HepG2 (cell line): ENCODE data around the gene EXOC3L2.

ENCODE experiments used
- CEBPB ChIP-seq: IDR thresholded peaks from 2 replicates; pipeline ENCODE4 v1.6.1; 2011; ENCODE audit warnings: low read depth, low read length, improper control_type of control experiment, borderline replicate concordance
- POLR2A ChIP-seq, 2 experiments: IDR thresholded peaks; 2 replicates each; pipeline ENCODE4 v1.6.1; 2011; ENCODE audit warnings: low read depth in 2 of 2, low read length in 2 of 2, mild to moderate bottlenecking in 1 of 2, moderate library complexity in 1 of 2; ENCODE audit not compliant: insufficient read depth in 1 of 2
- TF ChIP-seq, protein P1 (sequence below): sonication (generic); formaldehyde crosslinking; IDR thresholded peaks from 2 replicates; pipeline ENCODE4 v1.5.0; 2020; ENCODE audit warnings: mild to moderate bottlenecking, missing genetic modification reagents, moderate library complexity
- TF ChIP-seq, protein P2 (sequence below): sonication (generic); formaldehyde crosslinking; IDR thresholded peaks from 2 replicates; pipeline ENCODE4 v1.4.0; 2020; ENCODE audit warnings: mild to moderate bottlenecking, missing genetic modification reagents

DNA sequence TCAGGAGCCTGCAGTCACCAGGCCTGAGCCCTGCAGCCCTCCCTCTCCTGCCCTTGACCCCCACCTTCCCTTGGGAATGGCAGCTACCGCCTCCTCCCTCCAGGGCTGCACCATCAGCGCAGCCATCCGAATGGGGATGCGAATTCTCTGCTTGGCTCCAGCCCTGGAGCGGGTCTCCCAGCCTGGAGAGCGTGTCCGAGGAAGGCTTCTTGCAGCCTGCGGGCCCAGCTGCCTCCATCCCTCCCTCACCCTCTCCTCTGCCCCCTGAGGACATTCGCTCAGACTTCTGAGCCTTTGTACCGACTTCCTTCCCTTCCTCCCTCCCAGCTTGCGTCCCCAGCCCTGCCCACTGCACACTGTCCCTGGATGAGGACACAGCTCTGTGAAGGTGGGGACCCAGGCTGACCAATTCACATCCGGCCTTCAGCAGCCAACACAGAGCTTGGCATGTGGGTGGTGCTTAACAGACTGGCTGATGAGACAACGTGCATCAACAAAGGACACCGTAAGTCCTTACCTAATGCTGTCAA lies 78.4 kb downstream of the EXOC3L2 start:
- TF ChIP-seq CEBPB (no peak), POLR2A (IDR thresholded peaks at IDR 0.05; ENCODE audit: insufficient read depth in 1 of 2, low read depth in 2 of 2, low read length in 2 of 2) (no peak)
- TF ChIP-seq, protein P1, sequence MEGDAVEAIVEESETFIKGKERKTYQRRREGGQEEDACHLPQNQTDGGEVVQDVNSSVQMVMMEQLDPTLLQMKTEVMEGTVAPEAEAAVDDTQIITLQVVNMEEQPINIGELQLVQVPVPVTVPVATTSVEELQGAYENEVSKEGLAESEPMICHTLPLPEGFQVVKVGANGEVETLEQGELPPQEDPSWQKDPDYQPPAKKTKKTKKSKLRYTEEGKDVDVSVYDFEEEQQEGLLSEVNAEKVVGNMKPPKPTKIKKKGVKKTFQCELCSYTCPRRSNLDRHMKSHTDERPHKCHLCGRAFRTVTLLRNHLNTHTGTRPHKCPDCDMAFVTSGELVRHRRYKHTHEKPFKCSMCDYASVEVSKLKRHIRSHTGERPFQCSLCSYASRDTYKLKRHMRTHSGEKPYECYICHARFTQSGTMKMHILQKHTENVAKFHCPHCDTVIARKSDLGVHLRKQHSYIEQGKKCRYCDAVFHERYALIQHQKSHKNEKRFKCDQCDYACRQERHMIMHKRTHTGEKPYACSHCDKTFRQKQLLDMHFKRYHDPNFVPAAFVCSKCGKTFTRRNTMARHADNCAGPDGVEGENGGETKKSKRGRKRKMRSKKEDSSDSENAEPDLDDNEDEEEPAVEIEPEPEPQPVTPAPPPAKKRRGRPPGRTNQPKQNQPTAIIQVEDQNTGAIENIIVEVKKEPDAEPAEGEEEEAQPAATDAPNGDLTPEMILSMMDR (CRISPR knock-in tag) = 0 out of 2 replicates have a peak, but pooled peaks have one; percentile 6
- TF ChIP-seq, protein P2, sequence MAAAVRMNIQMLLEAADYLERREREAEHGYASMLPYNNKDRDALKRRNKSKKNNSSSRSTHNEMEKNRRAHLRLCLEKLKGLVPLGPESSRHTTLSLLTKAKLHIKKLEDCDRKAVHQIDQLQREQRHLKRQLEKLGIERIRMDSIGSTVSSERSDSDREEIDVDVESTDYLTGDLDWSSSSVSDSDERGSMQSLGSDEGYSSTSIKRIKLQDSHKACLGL (CRISPR knock-in tag) = no peak
